ENCODE results near the gene DCLRE1C.
"Not testable (repeated sequence)": the region's sequence is repeated elsewhere in the genome, so short reads cannot be mapped to it uniquely, and the experiment has no call there.

DCLRE1C gene

GRCh38 chr10:14954001-14954770, at the start of gene DCLRE1C:
DCLRE1C (minus strand) TSS chr10:14954096; CDS start chr10:14954010, 86 bp downstream.
- DNase-seq (ENCODE audit: low spot score), result peak; percentile 98

- no peak for DNase-seq (ENCODE audit: low spot score)
Measured at GRCh38 chr10:14995964-14996565, 42.2 kb upstream of the DCLRE1C start.

GRCh38 chr10:14993500-14994455, 39.9 kb upstream of the DCLRE1C start:
- not testable (repeated sequence) for DNase-seq (ENCODE audit: low spot score)

- not testable (repeated sequence) for DNase-seq (ENCODE audit: low spot score)
Measured at GRCh38 chr10:14992336-14992735, 38.4 kb upstream of the DCLRE1C start.

GRCh38 chr10:14991035-14991749, 37.3 kb upstream of the DCLRE1C start:
- not testable (repeated sequence) for DNase-seq (ENCODE audit: low spot score)

GRCh38 chr10:14989552-14989951, 35.7 kb upstream of the DCLRE1C start:
- DNase-seq (ENCODE audit: low spot score), result not testable (repeated sequence)

GRCh38 chr10:14982744-14983143, 28.8 kb upstream of the DCLRE1C start:
- DNase-seq (ENCODE audit: low spot score), result no peak

- DNase-seq (ENCODE audit: low spot score), result no peak
Measured at GRCh38 chr10:14975672-14976273, 21.9 kb upstream of the DCLRE1C start.

GRCh38 chr10:14974153-14974998, 20.5 kb upstream of the DCLRE1C start:
- not testable (repeated sequence) for DNase-seq (ENCODE audit: low spot score)

GRCh38 chr10:14971867-14972448, 18.1 kb upstream of the DCLRE1C start:
- DNase-seq (ENCODE audit: low spot score), result no peak

GRCh38 chr10:14967897-14968296, 14.0 kb upstream of the DCLRE1C start:
- no peak for DNase-seq (ENCODE audit: low spot score)

GRCh38 chr10:14959221-14960057, 5.5 kb upstream of the DCLRE1C start, which contains the start of gene MEIG1:
MEIG1 (plus strand) TSS chr10:14959388; CDS start chr10:14966469, 7,081 bp downstream.
- DNase-seq (ENCODE audit: low spot score), result peak; percentile 98

- DNase-seq (ENCODE audit: low spot score), result no peak
Measured at GRCh38 chr10:14958872-14959220, 5.0 kb upstream of the DCLRE1C start.

- no peak for DNase-seq (ENCODE audit: low spot score)
Measured at GRCh38 chr10:14954934-14955333, 1.0 kb upstream of the DCLRE1C start.

GRCh38 chr10:14953424-14954000, 384 bp downstream of the DCLRE1C start:
- DNase-seq (ENCODE audit: low spot score), result peak; percentile 72

GRCh38 chr10:14952851-14953423, 959 bp downstream of the DCLRE1C start:
- peak; percentile 11 for DNase-seq (ENCODE audit: low spot score)

- no peak for DNase-seq (ENCODE audit: low spot score)
Measured at GRCh38 chr10:14949291-14949690, 4.6 kb downstream of the DCLRE1C start.

- DNase-seq (ENCODE audit: low spot score), result no peak
Measured at GRCh38 chr10:14947268-14947667, 6.6 kb downstream of the DCLRE1C start.
